HG03457 (cell line): ENCODE data around the gene ADARB1.

ENCODE experiments used
- ATAC-seq: cut with Tn5 transposase; IDR thresholded peaks from one replicate; pipeline ENCODE4 v1.9.1; 2021; ENCODE audit warnings: moderate number of reproducible peaks; ENCODE audit not compliant: unreplicated experiment

The ADARB1 gene

GRCh38 chr21:45113543-45113942, 39.2 kb downstream of the ADARB1 start:
- ATAC-seq: no peak

GRCh38 chr21:45114072-45114471, 39.7 kb downstream of the ADARB1 start:
- ATAC-seq: no peak

- no peak for ATAC-seq
Observed at GRCh38 chr21:45114475-45114874, 40.1 kb downstream of the ADARB1 start.

- no peak for ATAC-seq
Observed at GRCh38 chr21:45115141-45115540, 40.8 kb downstream of the ADARB1 start.

- no peak for ATAC-seq
Observed at GRCh38 chr21:45116066-45116465, 41.7 kb downstream of the ADARB1 start.

- ATAC-seq: no peak
Observed at GRCh38 chr21:45117314-45117713, 42.9 kb downstream of the ADARB1 start.

GRCh38 chr21:45118099-45118498, 43.7 kb downstream of the ADARB1 start:
- ATAC-seq: no peak

GRCh38 chr21:45119812-45120211, 45.4 kb downstream of the ADARB1 start:
- ATAC-seq: no peak

- no peak for ATAC-seq
Observed at GRCh38 chr21:45120975-45121374, 46.6 kb downstream of the ADARB1 start.

GRCh38 chr21:45122030-45122429, 47.6 kb downstream of the ADARB1 start:
- ATAC-seq: no peak

GRCh38 chr21:45122432-45123132, 48.2 kb downstream of the ADARB1 start:
- ATAC-seq: no peak

GRCh38 chr21:45123440-45123839, 49.1 kb downstream of the ADARB1 start:
- no peak for ATAC-seq

- no peak for ATAC-seq
Observed at GRCh38 chr21:45124596-45124995, 50.2 kb downstream of the ADARB1 start.

GRCh38 chr21:45125357-45125756, 51.0 kb downstream of the ADARB1 start:
- ATAC-seq: no peak

GRCh38 chr21:45126204-45126626, 51.8 kb downstream of the ADARB1 start:
- ATAC-seq: no peak

- ATAC-seq: no peak
Observed at GRCh38 chr21:45126983-45127382, 52.6 kb downstream of the ADARB1 start.

- no peak for ATAC-seq
Observed at GRCh38 chr21:45127937-45128336, 53.6 kb downstream of the ADARB1 start.

GRCh38 chr21:45128613-45129188, 54.3 kb downstream of the ADARB1 start:
- ATAC-seq: no peak

- no peak for ATAC-seq
Observed at GRCh38 chr21:45129189-45129923, 55.0 kb downstream of the ADARB1 start.

- ATAC-seq: no peak
Observed at GRCh38 chr21:45130324-45130774, 56.0 kb downstream of the ADARB1 start.

GRCh38 chr21:45131537-45131999, 57.2 kb downstream of the ADARB1 start:
- no peak for ATAC-seq
